DOHH2 (cell line): ENCODE measurements around the gene KPNB1.

Experiments used
- EZH2phosphoT487 ChIP-seq: fragments of 200-600 bp; sonication (generic); IDR thresholded peaks from 2 replicates; pipeline ENCODE4 v1.6.1; 2017; ENCODE audit warnings: borderline replicate concordance, mild to moderate bottlenecking, antibody characterized with exemption, low read length, moderate library complexity, mixed read lengths
- TF ChIP-seq, protein P1 (sequence below): fragments of 200-600 bp; sonication (generic); IDR thresholded peaks from one replicate; pipeline ENCODE4 v1.5.1; 2014; ENCODE audit warnings: antibody characterized with exemption, mild to moderate bottlenecking, low read depth, low read length; ENCODE audit not compliant: poor library complexity, severe bottlenecking

GRCh38 chr17:47620503-47621245 lies 29.0 kb upstream of the KPNB1 start:
- TF ChIP-seq EZH2phosphoT487, result no peak
- TF ChIP-seq, protein P1, sequence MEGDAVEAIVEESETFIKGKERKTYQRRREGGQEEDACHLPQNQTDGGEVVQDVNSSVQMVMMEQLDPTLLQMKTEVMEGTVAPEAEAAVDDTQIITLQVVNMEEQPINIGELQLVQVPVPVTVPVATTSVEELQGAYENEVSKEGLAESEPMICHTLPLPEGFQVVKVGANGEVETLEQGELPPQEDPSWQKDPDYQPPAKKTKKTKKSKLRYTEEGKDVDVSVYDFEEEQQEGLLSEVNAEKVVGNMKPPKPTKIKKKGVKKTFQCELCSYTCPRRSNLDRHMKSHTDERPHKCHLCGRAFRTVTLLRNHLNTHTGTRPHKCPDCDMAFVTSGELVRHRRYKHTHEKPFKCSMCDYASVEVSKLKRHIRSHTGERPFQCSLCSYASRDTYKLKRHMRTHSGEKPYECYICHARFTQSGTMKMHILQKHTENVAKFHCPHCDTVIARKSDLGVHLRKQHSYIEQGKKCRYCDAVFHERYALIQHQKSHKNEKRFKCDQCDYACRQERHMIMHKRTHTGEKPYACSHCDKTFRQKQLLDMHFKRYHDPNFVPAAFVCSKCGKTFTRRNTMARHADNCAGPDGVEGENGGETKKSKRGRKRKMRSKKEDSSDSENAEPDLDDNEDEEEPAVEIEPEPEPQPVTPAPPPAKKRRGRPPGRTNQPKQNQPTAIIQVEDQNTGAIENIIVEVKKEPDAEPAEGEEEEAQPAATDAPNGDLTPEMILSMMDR, result no peak
